NB4 (cell line): ENCODE measurements around the gene PATJ.

Source experiments
- MYC ChIP-seq: IDR thresholded peaks from 2 replicates; pipeline ENCODE4 v1.6.1; 2011; ENCODE audit warnings: low read depth, low read length
- TF ChIP-seq, protein P1 (sequence below): IDR thresholded peaks from one replicate; pipeline ENCODE4 v1.5.1; 2012; ENCODE audit warnings: low read depth, low read length

DNA sequence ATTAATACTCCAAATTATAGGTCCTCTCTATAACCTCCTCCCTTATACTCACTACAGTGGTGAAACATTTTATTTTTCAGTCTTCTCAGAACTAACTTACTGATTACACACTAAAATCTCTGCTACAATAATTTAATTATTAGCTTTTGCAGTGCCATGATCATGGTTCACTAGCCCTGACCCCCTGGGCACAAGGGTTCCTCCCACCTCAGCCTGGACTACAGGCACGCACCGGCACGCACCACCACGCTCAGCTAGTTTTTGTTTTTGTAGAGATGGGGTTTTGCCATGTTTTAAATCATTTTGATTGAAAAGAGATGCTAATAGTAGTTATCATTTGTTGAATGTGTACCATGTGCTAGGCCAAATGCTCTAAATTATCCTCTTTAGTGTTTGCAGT lies 6.3 kb downstream of the PATJ start:
- TF ChIP-seq, protein P1, sequence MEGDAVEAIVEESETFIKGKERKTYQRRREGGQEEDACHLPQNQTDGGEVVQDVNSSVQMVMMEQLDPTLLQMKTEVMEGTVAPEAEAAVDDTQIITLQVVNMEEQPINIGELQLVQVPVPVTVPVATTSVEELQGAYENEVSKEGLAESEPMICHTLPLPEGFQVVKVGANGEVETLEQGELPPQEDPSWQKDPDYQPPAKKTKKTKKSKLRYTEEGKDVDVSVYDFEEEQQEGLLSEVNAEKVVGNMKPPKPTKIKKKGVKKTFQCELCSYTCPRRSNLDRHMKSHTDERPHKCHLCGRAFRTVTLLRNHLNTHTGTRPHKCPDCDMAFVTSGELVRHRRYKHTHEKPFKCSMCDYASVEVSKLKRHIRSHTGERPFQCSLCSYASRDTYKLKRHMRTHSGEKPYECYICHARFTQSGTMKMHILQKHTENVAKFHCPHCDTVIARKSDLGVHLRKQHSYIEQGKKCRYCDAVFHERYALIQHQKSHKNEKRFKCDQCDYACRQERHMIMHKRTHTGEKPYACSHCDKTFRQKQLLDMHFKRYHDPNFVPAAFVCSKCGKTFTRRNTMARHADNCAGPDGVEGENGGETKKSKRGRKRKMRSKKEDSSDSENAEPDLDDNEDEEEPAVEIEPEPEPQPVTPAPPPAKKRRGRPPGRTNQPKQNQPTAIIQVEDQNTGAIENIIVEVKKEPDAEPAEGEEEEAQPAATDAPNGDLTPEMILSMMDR = no peak
- TF ChIP-seq MYC = no peak
